Upper lobe of left lung (tissue), 6 donors: ENCODE measurements around the gene ATP11A. TPM values are rescaled to one million over a fixed set of nuclear protein-coding genes. Genes with fewer than 3 reads are reported as not detected.
"Not testable (repeated sequence)": the region's sequence is repeated elsewhere in the genome, so short reads cannot be mapped to it uniquely, and the experiment has no call there.

Experiments
- ATAC-seq, 2 donors: fragments of 200-7000 bp; cut with Tn5 transposase; one replicate each; pipeline ENCODE4 v1.9.1; 2022; ENCODE audit warnings: mild to moderate bottlenecking in 2 of 2, moderate library complexity in 2 of 2; ENCODE audit not compliant: low FRiP score in 2 of 2
- DNase-seq, 2 donors: peaks; one replicate each; pipeline ENCODE4 v3.0.0-alpha.2; 2019 to 2020
- H3K27ac ChIP-seq, 4 donors: fragments of 200-600 bp; sonication (generic); one replicate each; pipeline ENCODE4 v1.5.1; 2016 to 2019
- H3K27me3 ChIP-seq, 4 donors: fragments of 200-600 bp; sonication (generic); one replicate each; pipeline ENCODE4 v1.5.1; 2017 to 2019
- H3K36me3 ChIP-seq, 4 donors: fragments of 200-600 bp; sonication (generic); one replicate each; pipeline ENCODE4 v1.5.1; 2016 to 2019
- H3K4me1 ChIP-seq, 4 donors: fragments of 200-600 bp; sonication (generic); one replicate each; pipeline ENCODE4 v1.5.1; 2018 to 2019
- H3K4me3 ChIP-seq, 4 donors: fragments of 200-600 bp; sonication (generic); one replicate each; pipeline ENCODE4 v1.5.1; 2017 to 2019; ENCODE audit warnings: mild to moderate bottlenecking in 2 of 4, moderate library complexity in 1 of 4
- H3K9me3 ChIP-seq, 4 donors: fragments of 200-600 bp; sonication (generic); one replicate each; pipeline ENCODE4 v1.5.1; 2018 to 2019
- CTCF ChIP-seq, 6 experiments: fragments of 450-650 bp in 4 of 6; fragments of 200-600 bp in 2 of 6; sonication (generic) in 2 of 6; IDR thresholded peaks; one replicate each; pipeline ENCODE4 v1.5.1; 2016 to 2019; ENCODE audit warnings: antibody characterized with exemption in 6 of 6
- EP300 ChIP-seq, 4 donors: sonication (generic); formaldehyde crosslinking; IDR thresholded peaks; one replicate each; pipeline ENCODE4 v1.5.1; 2017; ENCODE audit warnings: antibody characterized with exemption in 4 of 4, control low read depth in 2 of 4
- POLR2A ChIP-seq, 4 donors: fragments of 450-650 bp; IDR thresholded peaks; one replicate each; pipeline ENCODE4 v1.5.1; 2016 to 2017; ENCODE audit warnings: antibody characterized with exemption in 4 of 4, mild to moderate bottlenecking in 2 of 4
- POLR2AphosphoS5 ChIP-seq, 2 donors: sonication (generic); formaldehyde crosslinking; IDR thresholded peaks; one replicate each; pipeline ENCODE4 v1.5.1; 2017; ENCODE audit warnings: antibody characterized with exemption in 2 of 2
- WGBS, 2 donors: methylation state at CpG; one replicate each; pipeline ENCODE4 v1.1.5; 2017 to 2018; 5-methylcytosine and 5-hydroxymethylcytosine counted together
- total RNA-seq, 6 donors: library from RNA; depleted of rRNA in 4 of 6; stranded (reverse); fragments of >200 nt in 4 of 6; gene quantifications; one replicate each; pipeline versions ENCODE4 v1.1.0 to v1.2.1, GENCODE V29; 2016 to 2021
- donor health status: DM: no; HTN: no; CAD: no; lungs with moderate emphysema.
- donor health status: DM: no; HTN: yes; CAD: no; lungs with severe emphysema.

ATP11A gene
- total RNA-seq, 6 donors from 2014 or later = 159 to 285 (median 260) TPM

GRCh38 chr13:112859817-112860190 lies 170.0 kb downstream of the ATP11A start:
- DNase-seq (peak in 1 of 2 donors; percentile 20), ATAC-seq (peak; percentile 32 to 53)
- no peaks in the 10 kb centered on the region for H3K9me3 ChIP-seq
- H3K27me3 ChIP-seq = no peaks in the 10 kb centered on the region
- H3K4me3 ChIP-seq = no peak overlapping the region
- H3K36me3 ChIP-seq = peaks cover 43 to 81% (median 66%) of the 10 kb centered on the region in 4 donors
- TF ChIP-seq CTCF (IDR thresholded peaks at IDR 0.05) (no peak), POLR2AphosphoS5 (IDR thresholded peaks at IDR 0.05) (no peak), EP300 (IDR thresholded peaks at IDR 0.05) (no peak), POLR2A (IDR thresholded peaks at IDR 0.05) (no peak)
- 82 to 86% methylated on average over 7 of the region's 7 CpGs for WGBS, 2 donors
- no peaks in the 10 kb centered on the region for H3K4me1 ChIP-seq
- no peak overlapping the region for H3K27ac ChIP-seq

GRCh38 chr13:112861876-112862615 lies 172.2 kb downstream of the ATP11A start:
- Histone ChIP-seq H3K36me3 (peaks cover 38 to 78% (median 56%) of the 10 kb centered on the region in 4 donors), H3K4me1 (no peaks in the 10 kb centered on the region), H3K27me3 (no peaks in the 10 kb centered on the region), H3K27ac (no peak overlapping the region), H3K4me3 (no peak overlapping the region), H3K9me3 (no peaks in the 10 kb centered on the region)
- DNase-seq = no peak
- peak in 1 of 2 donors; percentile 11 for ATAC-seq
- TF ChIP-seq CTCF (IDR thresholded peaks at IDR 0.05) = no peak
- no peak for TF ChIP-seq POLR2A (IDR thresholded peaks at IDR 0.05)
- no peak for TF ChIP-seq EP300 (IDR thresholded peaks at IDR 0.05)
- no peak for TF ChIP-seq POLR2AphosphoS5 (IDR thresholded peaks at IDR 0.05)
- WGBS, 2 donors = 88% methylated on average over 30 to 32 of the region's 32 CpGs

- WGBS, 2 donors = 93 to 100% methylated on average over 2 to 12 of the region's 17 CpGs
Measured at GRCh38 chr13:112863356-112863755, 173.5 kb downstream of the ATP11A start.

GRCh38 chr13:112865478-112865877 lies 175.6 kb downstream of the ATP11A start:
- H3K4me3 ChIP-seq, H3K27ac ChIP-seq, DNase-seq, ATAC-seq, H3K9me3 ChIP-seq, H3K27me3 ChIP-seq, H3K4me1 ChIP-seq: not testable (repeated sequence)
- 86% methylated on average over 14 of the region's 14 CpGs for WGBS, 2 donors
- peaks cover 15 to 74% (median 53%) of the 10 kb centered on the region in 4 donors for H3K36me3 ChIP-seq

More at GRCh38 chr13:112863356-112863755, 173.5 kb downstream of the ATP11A start:
- H3K4me3 ChIP-seq, ATAC-seq, H3K4me1 ChIP-seq, H3K27me3 ChIP-seq, H3K27ac ChIP-seq, H3K9me3 ChIP-seq, DNase-seq: not testable (repeated sequence)
- peaks cover 27 to 78% (median 60%) of the 10 kb centered on the region in 4 donors for H3K36me3 ChIP-seq

- TF ChIP-seq EP300 (IDR thresholded peaks at IDR 0.05) (no peak), POLR2AphosphoS5 (IDR thresholded peaks at IDR 0.05) (no peak), POLR2A (IDR thresholded peaks at IDR 0.05) (no peak), CTCF (IDR thresholded peaks at IDR 0.05) (no peak)
- Histone ChIP-seq H3K27ac (no peak overlapping the region), H3K4me1 (no peaks in the 10 kb centered on the region), H3K4me3 (no peak overlapping the region), H3K36me3 (peaks cover 4 to 65% (median 49%) of the 10 kb centered on the region in 4 donors), H3K9me3 (no peaks in the 10 kb centered on the region), H3K27me3 (no peaks in the 10 kb centered on the region)
- ATAC-seq (no peak), DNase-seq (no peak)
- 91 to 97% methylated on average over 13 to 18 of the region's 18 CpGs for WGBS, 2 donors
Measured at GRCh38 chr13:112867301-112867711, 177.5 kb downstream of the ATP11A start.

- no peak overlapping the region for H3K27ac ChIP-seq
- H3K36me3 ChIP-seq = peaks cover 0 to 59% (median 46%) of the 10 kb centered on the region in 4 donors
- ATAC-seq = no peak
- H3K4me1 ChIP-seq = no peaks in the 10 kb centered on the region
- 94 to 98% methylated on average over 5 of the region's 5 CpGs for WGBS, 2 donors
- no peak for DNase-seq
- no peaks in the 10 kb centered on the region for H3K27me3 ChIP-seq
- no peak overlapping the region for H3K4me3 ChIP-seq
- TF ChIP-seq CTCF (IDR thresholded peaks at IDR 0.05) (no peak), POLR2A (IDR thresholded peaks at IDR 0.05) (no peak), POLR2AphosphoS5 (IDR thresholded peaks at IDR 0.05) (no peak), EP300 (IDR thresholded peaks at IDR 0.05) (no peak)
- no peaks in the 10 kb centered on the region for H3K9me3 ChIP-seq
Measured at GRCh38 chr13:112868308-112868707, 178.5 kb downstream of the ATP11A start.
